ENCODE results near the gene WNT5B.
"Not testable (repeated sequence)": the region's sequence is repeated elsewhere in the genome, so short reads cannot be mapped to it uniquely, and the experiment has no call there.

Gene WNT5B

DNA sequence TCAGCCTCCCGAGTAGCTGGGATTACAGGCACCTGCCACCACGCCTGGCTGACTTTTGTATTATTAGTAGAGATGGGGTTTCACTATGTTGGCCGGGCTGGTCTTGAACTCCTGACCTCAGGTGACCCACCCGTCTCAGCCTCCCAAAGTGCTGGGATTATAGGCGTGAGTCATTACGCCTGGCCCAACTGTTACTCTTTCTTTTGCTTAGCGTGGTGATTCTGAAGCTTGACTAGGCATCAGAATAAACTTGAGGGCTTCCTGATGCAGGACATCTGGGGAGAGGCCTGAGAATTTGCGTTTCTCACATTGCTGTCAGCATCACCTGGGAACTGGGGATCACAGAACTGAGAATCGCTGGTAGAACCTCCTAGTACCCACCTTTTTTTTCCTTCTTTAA, 26.3 kb upstream of the WNT5B start:
- DNase-seq: not testable (repeated sequence)

DNA sequence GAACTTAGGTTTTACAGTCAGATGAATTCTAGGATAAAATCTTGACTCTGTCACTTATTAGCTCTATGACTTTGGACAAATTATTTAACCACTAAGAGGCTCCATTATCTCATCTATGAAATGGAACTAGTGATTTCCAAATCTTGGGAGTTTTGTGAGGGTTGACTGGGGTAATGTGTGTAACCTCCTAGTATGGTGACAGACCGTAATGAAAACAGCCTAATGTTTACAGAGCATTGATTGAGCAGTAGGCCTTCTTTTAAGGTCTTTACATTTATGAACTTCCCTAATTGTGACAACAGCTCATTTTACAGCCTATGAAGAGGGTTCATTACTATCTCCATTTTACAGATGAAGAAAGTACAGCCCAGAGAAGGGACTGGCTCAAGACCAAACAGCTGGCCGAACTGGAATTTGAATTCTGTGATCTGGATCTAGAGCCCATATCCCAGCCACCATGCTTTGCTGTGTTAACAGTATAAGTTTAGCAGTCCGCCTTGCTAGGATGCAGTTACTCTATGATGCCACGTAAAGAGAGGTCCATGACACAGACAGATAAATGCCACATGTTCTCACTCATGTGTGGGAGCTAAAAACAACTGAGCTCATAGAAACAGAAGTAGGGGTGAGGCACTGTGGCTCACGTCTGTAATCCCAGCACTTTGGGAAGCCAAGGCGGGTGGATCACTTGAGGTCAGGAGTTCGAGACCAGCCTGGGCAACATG, 25.6 kb upstream of the WNT5B start:
- DNase-seq: peak; percentile 49

DNA sequence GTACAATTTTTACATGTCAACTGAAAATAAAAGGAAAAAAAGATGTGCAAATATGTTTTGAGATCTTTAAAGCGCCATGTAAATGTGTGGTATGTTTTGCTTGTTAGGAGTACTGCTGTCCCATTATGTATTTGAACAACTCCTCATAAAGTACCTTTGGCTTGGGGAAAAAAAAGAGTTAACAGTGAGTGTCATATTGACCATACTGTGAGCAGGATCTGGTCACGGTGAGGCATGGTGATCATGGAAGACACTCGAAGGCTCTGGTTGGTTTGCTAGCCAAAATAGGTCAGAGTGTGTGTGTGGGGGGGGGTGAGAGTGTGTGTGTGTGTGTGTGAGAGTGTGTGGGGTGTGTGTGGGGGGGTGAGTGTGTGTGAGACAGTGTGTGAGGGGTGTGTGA, 24.6 kb upstream of the WNT5B start:
- no peak for DNase-seq

DNA sequence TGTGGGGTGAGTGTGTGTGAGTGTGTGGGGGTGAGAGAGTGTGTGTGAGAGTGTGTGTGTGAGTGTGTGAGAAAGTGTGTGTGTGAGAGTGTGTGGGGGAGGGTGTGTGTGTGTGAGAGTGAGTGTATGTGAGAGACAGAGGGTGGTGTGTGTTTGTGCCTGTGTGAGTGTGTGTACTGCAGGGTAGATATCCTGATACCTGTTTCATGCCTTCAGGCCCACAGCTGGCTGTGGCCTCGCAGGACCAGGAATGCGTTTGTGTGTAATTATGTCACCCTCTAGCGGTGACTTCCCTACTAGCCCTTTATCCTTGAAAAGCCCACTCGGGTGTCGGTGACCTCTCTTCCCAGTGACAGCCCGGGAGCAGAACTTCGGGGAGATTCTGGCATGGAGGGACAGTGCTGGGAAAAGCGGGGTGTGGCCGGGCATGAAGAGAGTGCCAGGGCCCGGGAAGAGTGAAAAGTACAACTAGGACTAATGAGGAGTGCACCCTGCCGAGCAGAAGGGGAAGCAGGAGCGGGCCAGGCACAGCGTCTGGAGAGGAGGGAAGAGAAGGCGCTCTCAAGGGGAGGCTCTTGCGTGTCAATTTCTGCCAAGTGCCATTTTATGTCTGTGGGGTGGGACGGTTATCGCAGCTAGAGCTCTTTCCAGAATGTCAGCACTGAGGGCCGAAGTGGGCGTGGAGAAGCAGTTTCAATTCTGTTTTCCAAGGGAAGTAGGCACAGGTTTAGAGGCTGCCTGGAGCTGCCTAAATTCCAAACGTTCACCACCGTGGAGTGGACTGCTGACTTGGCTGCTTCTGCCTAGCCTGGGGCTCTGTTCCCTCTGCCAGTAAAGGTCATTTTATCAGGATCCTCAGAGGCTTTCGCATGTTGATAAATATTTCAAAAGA, 23.7 kb upstream of the WNT5B start:
- peak; percentile 79 for DNase-seq

DNA sequence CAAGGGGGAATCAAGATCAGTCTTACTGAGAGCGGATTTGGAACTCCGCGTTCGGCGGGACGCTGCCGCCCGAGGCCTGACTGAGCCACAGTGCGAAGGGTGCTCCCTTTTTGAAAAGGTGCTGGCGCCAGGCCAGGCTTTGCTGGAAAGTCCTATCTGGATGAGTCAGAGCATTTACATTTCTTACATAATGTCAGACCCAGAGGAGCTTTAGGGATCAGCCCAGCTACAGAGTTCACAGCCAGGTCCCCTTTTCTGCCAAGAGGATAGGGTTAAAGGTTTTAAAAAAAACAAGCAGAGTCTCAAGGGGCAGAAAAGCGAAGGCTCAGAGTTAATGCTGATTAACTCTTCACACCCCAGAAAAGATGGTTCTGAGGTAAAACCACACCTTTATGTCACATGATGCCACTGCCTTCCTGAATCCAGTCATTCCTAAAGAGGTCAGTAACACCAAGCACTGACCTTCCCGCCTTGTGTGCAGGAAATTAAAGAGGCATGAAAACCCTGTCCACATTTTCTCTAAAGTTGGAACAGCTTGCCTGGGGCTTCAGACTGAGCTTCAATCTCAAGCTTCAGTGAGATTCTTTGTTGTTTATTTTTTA, 22.9 kb upstream of the WNT5B start:
- peak; percentile 89 for DNase-seq

DNA sequence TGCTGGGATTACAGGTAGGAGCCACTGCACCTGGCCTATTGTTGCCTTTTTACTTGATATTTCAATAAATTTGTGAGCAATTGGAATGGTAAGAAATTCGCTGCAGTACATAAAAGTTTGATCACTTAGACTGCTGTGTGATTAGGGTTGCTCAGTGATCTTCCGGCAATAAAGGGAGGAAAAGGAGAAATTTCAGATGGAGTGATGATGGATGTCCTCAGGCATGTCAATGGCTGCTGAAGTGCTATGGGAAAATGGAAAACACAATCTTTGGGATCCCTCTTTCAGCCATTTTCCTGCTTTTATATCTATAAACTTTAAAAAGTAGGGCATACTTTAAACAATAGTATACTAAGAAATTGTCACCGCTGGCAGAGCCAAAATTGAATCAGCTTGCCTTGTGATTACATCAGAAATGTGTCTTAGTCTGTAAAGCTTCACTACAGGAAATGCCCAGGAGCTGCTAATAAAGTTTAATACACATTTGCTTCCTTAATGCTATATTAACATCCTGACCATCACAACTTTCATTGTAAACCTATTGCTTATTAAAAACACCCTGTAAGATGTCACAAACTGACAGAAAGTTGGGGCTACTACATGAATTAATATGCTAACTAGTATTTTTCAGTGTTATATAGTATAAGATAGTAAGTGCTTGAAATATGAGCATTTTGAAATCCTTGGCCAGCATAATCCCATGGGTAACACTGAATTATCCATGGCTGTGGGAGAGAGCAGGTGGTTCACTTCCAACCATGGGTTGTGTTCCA, 20.9 kb upstream of the WNT5B start:
- DNase-seq: peak; percentile 66

DNA sequence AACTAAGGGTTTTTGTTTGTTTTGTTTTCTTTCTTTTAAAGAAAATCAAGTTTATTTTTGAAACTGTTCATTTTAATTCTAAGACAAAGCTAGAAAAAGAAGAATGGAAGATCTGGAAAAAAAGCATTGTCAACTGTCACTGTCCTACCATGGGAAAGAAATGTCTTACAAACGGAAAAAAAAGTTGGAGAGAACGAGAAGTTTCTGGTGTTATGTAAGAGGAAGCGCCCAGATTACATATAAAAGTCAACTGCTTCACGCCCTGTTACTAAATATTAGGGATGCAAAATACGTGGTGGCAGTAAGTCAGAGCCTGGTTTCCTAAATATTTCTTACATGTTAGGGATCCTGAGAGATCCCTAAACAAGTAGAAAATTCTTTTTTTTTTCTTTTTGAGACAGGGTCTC, 20.3 kb upstream of the WNT5B start:
- no peak for DNase-seq

DNA sequence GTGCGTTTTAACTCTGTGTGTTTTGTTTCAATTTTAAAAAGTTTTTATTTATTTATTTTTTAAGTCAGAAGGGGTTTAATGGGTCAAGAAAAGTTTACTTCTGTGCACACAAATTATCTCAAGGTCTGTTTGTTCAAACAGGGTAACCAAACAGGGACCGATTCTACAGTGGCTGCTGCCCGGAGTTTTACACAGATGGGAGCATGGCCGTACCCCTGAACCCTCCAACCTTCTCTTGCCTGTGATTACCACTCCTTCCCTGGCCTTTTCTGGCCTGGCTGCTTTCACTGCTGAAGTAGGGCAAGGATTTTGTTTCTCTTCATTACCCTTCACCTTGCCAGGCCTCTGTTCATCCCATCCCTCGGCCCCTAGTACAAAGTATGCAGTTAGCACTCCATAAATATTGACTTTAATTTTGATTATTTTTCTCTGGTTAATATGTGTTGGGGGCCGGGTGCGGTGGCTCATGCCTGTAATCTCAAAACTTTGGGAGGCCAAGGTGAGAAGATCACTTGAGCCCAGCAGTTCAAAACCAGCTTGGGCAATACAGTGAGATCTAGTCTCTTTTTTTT, 18.9 kb upstream of the WNT5B start:
- no peak for DNase-seq

DNA sequence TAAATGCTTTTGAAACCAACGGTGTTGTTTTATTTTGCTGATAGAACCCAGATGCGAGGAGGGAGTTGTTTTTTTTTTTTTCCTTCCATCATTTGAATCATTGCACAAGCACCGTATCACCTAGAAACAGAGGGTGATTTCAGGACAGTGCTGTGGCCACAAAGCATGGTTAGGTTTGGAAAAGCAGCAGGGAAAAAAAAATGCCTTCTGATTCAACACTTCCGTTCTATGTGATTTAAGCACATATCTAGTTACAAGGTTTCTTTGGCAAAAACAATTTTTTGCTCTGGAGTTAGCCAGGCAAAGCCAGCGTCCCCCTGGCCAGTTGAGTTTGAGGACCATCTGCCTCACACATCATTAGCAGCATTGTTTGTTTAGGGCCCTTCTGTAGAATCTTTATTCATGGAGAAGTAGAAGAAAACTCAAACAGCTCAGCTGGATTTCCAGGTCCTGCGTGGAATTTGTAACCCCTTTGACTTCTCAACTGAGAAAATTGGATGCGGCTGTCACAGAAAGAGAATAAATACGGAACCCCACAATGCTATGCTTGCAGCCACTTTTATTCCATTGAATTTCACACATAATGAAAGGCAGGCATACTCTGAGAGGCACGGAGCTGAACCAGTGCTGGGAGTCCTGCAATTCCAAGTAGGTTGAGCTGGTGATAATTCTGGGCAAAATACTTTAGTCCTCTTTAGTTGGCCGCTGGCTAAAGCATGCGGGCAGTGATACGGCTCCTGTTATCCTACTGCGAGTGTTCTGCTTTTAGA, 17.0 kb upstream of the WNT5B start:
- peak; percentile 93 for DNase-seq

DNA sequence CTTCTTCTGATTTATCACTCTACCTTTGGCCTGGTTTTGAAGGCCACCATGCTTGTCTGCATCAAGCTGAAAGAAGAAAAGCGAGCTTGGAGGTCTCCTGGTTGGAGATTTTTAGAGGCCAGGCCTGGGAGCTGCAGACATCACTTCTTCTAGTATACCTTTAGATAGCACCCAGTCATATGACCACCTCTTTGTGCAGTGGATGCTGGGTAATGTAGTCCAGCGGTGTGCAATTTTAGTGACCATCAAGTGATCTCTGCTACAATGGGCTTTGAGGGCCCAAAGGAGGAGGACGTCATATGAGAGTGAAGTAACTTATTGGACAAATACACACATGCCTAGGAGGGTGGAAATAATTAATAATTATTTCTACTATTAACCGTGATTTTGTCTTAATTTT, 15.2 kb upstream of the WNT5B start:
- no peak for DNase-seq

DNA sequence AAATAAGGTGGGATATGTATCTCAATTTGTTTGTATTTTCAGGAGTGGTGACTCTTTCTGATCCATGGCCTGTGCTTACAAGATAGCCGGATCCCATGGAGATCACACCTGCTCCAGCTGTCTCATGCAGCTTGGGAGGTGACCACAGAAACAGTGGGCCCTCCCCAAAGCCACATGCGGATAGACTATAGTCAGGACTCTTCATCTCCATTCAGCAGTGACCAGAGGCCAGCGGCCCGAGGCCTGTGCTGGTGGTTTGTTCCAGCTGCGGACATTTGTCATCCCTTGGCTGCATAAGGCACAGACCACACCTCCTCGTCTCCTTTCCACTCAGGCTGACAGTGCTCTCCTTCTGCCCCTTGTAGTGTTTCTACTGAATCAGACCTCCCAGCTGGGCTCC, 14.7 kb upstream of the WNT5B start:
- DNase-seq: no peak

DNA sequence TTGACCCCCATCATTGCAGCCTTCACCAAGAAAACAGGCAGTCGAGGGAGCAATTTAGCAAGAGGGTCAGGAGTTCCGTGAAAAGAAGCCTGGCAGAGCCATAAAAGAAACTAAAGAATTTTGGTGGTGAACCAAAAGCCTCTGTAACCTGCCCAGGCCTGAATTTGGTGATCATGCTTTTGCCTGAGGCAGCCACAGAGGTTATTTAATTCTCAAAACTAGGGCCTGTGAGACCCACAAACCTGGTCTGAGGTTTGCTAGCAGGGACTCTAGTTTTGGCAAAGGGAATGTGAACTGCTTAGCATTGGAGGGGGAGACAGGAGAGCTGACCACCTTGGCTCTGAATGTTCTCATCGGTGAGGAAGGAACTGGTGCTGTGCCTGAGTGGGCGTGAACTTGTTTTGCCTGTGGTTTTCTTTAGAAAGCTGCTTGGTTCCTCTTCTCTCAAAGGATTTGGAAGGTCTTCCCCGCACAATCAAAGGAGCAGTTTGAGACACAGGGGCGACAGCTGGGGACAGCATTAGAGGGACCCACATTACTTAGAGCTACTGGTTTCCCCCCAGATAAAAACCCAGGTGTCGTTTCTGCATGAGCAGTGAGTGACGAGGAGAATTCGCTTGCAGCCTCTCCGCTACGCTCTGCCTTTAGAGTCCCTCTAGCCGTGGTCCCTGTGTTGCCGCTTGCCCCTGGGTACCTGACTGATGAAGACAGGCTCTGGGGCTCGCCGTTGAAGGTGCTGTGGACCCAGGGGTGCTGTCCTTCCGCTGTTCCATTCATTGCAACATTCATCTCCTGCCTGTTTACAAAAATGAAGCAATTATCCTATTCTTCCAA, 12.6 kb upstream of the WNT5B start:
- no peak for DNase-seq

DNA sequence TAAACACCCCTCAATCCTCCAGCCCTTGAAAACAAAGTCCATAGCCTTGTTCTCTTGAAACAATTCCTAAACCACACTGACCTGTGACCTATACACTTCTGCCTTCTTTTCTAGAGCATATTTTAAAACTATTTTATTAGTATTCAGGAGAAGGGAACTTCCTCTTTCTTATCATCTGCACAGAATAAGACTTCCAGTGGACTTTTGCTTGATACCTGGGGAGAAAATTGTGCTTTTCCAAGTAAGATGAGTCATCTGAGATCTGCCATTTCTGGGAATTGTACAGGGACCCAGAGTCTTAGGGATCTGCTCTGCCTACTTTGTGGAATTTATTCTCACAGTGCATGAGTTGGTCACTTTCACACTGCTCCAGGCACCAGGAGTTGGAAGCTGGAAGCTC, 10.5 kb upstream of the WNT5B start:
- peak; percentile 40 for DNase-seq

DNA sequence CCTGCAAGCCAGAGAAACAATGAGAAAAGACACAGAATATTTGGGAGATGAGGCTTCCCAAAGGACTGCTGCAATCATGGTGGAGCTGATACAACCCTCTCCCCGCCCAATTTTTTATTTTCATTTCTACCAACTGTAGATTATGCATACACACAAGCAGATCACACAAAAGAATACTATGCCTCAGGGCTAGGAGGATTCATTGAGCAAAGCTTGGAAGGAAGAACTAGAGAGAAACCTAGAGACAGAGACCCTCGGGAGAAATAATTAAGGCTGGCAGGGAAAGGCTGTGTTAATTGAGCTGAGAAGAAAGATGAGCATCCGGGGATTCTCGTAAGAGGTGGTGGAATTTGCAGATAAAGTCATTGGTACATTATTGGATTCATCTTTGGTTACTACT, 9.9 kb upstream of the WNT5B start:
- no peak for DNase-seq

DNA sequence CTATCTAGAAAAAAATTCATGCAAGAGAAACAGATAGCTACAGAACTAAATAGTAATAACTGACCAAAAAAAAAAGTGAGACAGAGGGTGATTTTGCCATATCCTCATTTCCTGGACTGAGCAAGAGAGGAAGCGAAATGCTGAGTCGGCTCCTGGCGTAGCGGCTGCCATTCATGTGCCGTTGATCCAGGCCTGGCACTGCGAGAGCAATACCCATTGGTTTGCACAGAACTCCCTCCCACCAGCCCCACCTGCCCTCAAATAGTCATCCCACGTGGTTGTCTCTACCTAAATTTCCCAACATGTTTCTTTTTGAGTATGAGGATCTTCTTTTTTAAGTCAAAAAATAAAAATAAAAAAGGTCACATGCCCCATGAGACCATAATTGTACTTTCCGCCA, 9.4 kb upstream of the WNT5B start:
- no peak for DNase-seq

DNA sequence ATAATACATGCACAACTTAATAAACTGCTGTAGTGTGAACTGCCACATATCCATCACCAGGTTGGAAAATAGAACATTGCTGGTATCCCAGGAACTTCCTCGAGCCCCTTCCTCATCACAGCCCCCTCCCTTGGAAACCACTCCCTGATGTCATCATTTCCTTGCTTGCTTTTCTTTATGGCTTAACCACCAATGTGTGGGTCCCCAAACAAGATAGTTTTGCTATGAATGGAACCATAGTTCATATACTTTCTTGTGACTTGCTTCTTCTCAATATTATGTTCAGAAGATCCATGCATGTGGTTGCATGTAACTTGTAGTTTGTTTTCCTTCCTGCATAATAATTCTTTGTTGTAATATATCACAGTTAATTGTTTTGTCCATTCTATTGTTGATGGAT, 8.9 kb upstream of the WNT5B start:
- no peak for DNase-seq

DNA sequence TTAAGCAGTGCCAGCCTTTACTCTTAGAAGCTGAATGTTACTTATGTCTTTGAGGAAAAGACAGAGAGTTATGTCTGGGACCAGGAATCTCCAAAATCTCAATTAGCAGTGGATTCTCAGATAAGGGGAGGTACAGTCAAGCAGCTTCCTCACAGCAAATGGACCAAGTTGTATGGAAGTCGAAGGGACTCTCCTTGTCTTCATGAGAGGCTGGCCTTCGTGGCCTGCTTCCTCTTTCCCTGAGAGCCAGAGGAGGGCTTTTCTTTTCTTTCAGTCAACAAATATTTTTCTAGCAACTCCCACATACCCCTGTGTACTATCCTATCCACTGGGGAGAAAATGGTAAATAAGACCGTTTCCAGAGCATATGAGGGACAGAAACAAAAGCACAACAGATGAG, 6.6 kb upstream of the WNT5B start:
- DNase-seq: no peak

DNA sequence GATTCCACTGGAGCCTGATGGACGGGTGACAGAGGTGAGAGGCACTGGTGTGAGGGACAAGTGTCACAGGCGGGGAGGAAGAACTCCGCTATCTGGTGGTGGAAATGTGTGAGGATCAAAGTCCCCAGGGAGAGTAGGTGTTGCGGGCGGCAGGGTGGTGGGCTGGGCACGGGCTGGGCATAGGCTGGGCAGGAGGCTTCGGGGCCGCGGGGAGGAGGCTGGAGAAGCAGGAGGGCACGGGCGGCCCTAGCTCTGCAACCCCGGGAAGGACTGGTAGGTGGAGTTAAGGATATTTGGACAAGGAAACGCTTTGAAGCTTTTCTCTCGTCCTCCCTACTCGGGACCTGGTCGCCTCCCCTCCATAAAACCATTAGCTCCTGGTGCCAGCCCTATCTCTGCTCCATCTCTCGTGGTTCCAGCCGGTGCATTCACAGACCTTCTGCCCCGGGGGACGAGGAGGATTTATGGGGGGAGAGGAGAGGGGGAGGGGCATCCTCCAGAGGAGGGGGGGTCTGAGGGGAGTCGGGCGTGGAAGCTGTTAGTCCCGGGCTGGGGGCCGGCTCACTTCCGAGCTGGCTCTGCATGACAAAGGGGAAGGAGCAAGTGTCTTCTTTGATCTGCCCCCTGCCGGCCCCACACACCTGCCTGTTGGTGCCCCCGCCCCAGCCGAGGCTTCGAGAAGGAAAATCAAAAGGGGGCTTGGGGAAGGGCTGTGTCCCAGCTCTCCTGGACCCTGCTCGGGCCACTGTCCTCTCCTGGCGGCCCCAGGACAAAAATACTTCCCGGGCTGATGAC, 504 bp downstream of the WNT5B start:
- no peak for DNase-seq

DNA sequence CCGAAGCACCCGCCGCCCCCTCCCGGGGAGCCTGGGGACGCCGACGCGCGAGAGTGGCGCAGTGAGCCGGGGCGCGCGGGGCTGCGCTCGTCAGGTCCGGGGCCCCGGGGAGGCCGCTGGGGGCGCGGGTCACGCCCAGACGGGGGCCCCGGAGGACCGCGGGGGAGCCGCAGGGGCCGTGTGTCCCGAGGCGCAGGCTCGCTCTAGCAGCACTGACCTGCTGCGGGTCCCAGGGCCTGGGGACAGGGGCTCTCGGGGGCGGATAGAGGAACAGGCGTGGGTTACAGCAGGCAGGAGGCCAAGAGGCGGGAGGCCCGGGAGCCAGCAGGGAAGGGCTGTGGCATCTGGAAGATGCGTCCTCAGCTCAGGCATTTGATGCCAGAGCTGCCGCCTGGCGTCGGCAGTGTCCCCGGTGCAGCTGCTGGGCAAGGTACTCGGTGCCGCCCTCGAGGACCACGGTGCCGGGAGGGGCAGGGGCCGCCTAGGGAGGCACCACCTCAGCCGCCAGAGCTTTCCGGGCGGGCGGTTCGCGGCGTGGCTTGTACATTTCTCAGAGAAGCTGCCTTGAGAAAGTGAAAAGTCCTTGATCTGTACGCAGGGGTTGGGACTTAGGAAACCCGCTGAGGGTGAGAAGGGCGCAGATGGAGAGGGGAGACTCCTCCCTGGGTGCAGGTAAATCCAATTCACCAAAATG, 1.2 kb downstream of the WNT5B start:
- peak; percentile 37 for DNase-seq

All from fibroblast of skin of right quadriceps (primary cell).